Measurements from ENCODE around the gene HOXB7. TPM values are rescaled to one million over a fixed set of nuclear protein-coding genes. Genes with fewer than 3 reads are reported as not detected.

HOXB7 gene
- total RNA-seq, 2 donors from 2014 or later, result 0.63 to 7.2 TPM

DNA sequence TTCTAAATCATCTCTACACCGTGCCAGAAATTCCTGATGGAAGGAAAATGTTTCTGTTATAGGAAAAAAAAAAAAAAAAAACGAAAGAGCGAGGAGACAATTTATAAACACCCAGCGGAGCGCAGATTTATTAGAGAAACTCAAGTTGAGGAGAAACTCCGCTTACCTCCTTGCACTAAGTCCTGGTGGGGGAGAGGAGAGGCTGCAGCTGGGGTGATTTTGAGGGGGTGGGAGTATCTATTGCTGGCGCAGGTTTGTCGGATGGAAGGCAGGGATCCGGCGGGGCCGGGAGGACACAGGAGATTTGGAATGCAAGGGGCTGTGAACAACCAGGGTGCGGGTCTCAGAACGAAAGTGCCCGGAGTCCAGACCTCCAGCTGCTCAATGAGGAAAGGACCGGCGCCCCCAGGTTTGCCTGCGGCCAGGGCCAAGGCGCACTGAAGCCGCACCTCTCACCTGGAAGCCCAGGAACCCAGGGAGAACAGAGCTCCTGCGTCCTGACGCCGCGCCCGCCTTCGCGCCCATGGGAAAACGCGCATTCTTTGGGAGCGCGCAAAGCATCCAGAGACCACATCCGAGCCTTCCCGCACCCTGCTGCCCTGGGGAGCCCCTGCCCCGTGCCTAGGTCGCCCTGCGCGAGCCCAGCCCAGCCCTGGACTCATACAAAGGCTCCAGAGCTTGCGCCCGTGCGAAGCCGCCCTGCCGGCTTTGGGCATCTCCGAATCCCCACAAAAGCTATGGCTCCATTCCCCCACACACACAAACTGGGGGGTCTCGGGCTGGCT, 6.8 kb upstream of the HOXB7 start:
- Histone ChIP-seq H3K4me1 (ENCODE audit: control insufficient read depth in 1 of 2, low read depth in 2 of 2) (peaks cover 1 to 20% of the 10 kb centered on the region in 2 donors), H3K9me3 (no peaks in the 10 kb centered on the region), H3K4me3 (no peak overlapping the region), H3K27me3 (replicated peaks; ENCODE audit: insufficient read depth) (peaks cover 33% of the 10 kb centered on the region), H3K27ac (no peak overlapping the region), H3K36me3 (no peaks in the 10 kb centered on the region)
- TF ChIP-seq, protein P1, sequence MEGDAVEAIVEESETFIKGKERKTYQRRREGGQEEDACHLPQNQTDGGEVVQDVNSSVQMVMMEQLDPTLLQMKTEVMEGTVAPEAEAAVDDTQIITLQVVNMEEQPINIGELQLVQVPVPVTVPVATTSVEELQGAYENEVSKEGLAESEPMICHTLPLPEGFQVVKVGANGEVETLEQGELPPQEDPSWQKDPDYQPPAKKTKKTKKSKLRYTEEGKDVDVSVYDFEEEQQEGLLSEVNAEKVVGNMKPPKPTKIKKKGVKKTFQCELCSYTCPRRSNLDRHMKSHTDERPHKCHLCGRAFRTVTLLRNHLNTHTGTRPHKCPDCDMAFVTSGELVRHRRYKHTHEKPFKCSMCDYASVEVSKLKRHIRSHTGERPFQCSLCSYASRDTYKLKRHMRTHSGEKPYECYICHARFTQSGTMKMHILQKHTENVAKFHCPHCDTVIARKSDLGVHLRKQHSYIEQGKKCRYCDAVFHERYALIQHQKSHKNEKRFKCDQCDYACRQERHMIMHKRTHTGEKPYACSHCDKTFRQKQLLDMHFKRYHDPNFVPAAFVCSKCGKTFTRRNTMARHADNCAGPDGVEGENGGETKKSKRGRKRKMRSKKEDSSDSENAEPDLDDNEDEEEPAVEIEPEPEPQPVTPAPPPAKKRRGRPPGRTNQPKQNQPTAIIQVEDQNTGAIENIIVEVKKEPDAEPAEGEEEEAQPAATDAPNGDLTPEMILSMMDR (IDR thresholded peaks at IDR 0.05), result no peak
- DNase-seq (ENCODE audit: low spot score) (no peak), ATAC-seq (ENCODE audit: insufficient number of reproducible peaks, low FRiP score, low read depth) (no peak)

DNA sequence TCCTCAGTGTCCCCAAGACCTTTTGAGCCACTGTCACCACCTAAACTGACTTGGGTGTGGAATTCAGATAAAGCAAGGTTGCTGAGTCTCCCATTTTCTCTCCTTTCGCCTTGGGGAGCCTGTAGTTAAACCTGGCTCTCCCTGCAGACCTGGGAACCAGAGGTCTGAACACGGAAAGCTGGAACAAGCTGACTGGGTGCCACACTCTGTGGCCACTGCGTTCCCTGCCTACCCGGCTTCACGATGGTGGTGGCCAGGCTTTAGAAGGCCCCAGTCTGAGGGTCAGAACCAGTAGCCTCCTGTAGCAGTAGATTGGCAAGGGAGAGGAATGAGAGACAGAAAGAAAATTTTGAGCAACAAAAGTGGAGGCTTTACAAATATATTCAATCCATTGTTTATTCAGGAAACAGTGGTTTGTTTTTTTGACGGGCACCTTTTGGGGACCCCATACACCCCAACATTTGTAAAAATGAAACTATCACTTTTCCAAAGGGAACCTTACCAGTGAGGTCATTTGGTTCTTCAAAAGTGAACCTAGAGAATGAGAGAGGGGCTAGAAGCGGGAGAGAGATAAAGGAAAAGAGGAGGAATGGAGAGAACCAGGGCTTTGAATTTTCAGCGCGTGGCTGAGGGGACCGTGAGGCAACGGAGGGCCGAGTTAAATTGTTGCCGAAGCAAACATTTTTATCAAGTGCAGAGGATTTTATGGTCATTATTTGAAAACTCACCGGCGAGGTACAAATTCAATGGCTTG, 6.1 kb upstream of the HOXB7 start:
- Histone ChIP-seq H3K27me3 (replicated peaks; ENCODE audit: insufficient read depth) (peaks cover 33% of the 10 kb centered on the region), H3K4me1 (ENCODE audit: control insufficient read depth in 1 of 2, low read depth in 2 of 2) (peaks cover 4 to 27% of the 10 kb centered on the region in 2 donors), H3K4me3 (no peak overlapping the region), H3K9me3 (no peaks in the 10 kb centered on the region), H3K36me3 (no peaks in the 10 kb centered on the region), H3K27ac (no peak overlapping the region)
- TF ChIP-seq, protein P1 (IDR thresholded peaks at IDR 0.05), result no peak
- ATAC-seq (ENCODE audit: insufficient number of reproducible peaks, low FRiP score, low read depth), result no peak
- no peak for DNase-seq (ENCODE audit: low spot score)

DNA sequence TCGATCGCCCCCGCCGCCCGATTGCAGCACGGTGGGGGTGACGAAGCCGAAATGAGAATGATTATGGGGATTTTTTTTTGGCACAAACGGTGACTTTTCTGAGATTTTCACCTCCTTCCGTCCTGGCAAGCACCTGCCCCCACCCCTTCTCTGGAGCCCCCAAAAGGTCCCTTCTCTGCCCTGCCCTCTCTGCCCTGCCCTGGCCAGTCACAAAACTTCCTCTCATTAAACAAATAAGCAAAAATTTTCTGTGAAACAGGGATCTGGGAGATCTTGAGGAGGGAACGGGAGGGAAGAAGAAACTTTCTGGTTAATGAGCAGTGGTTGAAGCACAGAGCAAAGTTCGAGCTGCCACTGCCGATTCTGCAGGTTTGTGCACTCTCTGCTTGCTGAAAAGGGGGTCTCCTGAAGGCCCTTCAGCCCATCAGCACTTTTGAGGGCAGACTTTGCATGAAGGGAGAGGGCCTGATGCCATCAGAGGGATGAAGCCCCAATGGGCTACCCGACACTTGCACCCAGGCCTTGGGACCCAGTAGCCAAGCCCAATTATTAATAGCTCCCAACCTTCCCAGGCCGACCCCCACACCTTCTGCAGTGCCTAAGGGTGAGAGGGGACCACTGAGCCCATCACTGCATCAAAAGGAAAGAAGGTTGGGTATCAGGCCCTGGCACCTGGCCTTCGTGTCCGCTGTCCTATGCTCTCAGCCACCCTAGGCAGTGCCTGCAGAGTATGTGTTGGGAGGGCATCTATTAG, 5.3 kb upstream of the HOXB7 start:
- peaks cover 4 to 35% of the 10 kb centered on the region in 2 donors for H3K4me1 ChIP-seq (ENCODE audit: control insufficient read depth in 1 of 2, low read depth in 2 of 2)
- no peak overlapping the region for H3K27ac ChIP-seq
- TF ChIP-seq, protein P1 (IDR thresholded peaks at IDR 0.05), result no peak
- no peaks in the 10 kb centered on the region for H3K9me3 ChIP-seq
- ATAC-seq (ENCODE audit: insufficient number of reproducible peaks, low FRiP score, low read depth) (no peak), DNase-seq (ENCODE audit: low spot score) (no peak)
- no peak overlapping the region for H3K4me3 ChIP-seq
- H3K27me3 ChIP-seq (replicated peaks; ENCODE audit: insufficient read depth), result peaks cover 31% of the 10 kb centered on the region
- H3K36me3 ChIP-seq, result no peaks in the 10 kb centered on the region

DNA sequence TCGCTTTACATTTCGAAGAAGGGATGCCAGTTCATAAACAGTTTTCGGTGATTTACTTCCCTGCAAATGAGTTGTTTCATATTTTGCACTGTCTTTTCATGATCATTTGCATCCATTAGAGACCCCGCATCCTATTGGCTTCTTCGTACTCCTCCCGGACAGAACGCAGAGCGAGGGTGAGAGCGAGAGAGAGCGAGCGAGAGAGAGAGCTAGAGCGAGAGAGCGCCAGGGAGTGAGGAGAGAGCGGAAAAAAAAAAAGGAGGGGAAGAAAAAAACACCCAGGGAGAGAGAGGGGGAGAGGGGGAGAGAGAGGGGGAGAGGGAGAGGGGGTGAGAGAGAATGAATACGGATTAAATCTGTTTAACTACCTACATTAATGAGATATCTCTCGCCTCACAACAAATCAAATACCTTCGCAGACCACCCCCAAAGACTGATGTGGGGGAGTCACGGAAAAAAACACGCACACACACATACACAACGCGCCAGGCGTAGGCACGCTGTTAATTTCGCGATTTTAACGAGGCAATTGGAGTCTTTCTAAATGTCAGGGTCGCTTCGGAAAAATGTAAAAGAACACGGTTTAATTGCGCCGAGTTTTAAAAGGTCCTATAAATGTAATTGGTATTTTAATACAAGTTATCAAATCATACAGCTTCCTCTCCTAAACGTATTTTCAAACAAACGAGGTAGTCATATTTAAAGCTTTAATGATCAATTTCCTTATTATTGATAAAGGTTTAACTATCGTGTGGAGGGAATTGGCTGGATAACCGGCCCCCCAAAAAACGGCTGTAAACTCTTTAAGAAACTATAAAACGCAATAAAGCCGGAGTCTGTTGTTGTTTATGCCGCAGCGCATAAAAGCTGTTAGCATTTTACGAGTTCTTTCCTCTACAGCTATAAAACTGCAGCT, 4.5 kb upstream of the HOXB7 start, which contains the start of gene HOXB8:
HOXB8 (minus strand) TSS at position 246 of the 916 bp plus-strand sequence. CDS start 588 bp downstream, outside the sequence.
- DNase-seq (ENCODE audit: low spot score), result no peak
- Histone ChIP-seq H3K36me3 (no peaks in the 10 kb centered on the region), H3K27me3 (replicated peaks; ENCODE audit: insufficient read depth) (peaks cover 29% of the 10 kb centered on the region), H3K27ac (no peak within 1 kb of the TSS), H3K4me1 (ENCODE audit: control insufficient read depth in 1 of 2, low read depth in 2 of 2) (peaks cover 4 to 40% of the 10 kb centered on the region in 2 donors), H3K4me3 (peak within 1 kb of the TSS; percentile 81), H3K9me3 (no peaks in the 10 kb centered on the region)
- ATAC-seq (ENCODE audit: insufficient number of reproducible peaks, low FRiP score, low read depth), result no peak
- TF ChIP-seq, protein P1 (IDR thresholded peaks at IDR 0.05), result no peak

Data from thoracic aorta (tissue), 2 donors.